ENCODE measurements around the gene TMEM60.
"Not testable (repeated sequence)": the region's sequence is repeated elsewhere in the genome, so short reads cannot be mapped to it uniquely, and the experiment has no call there.

Gene TMEM60

DNA sequence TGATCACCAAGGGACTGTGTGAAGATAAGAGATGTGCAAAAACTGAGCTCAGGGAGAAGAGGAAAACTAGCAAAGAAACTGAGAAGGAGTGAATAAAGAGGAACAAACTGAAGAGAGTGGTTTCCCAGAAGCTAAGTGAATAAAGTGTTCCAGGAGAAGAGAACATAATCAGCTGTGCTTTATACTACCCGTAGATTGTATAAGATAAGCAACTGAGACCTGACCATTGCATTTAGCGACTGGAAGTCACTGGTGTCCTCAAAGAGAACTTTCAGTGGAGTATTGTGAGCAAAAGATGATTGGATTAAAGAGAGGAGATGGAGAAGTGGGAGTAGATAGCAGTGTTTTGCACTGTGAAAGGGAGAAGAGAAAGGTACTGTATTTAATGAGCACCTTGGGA, 14.9 kb upstream of the TMEM60 start:
- Histone ChIP-seq H3K27ac (no peak overlapping the region), H3K4me3 (no peak overlapping the region)

DNA sequence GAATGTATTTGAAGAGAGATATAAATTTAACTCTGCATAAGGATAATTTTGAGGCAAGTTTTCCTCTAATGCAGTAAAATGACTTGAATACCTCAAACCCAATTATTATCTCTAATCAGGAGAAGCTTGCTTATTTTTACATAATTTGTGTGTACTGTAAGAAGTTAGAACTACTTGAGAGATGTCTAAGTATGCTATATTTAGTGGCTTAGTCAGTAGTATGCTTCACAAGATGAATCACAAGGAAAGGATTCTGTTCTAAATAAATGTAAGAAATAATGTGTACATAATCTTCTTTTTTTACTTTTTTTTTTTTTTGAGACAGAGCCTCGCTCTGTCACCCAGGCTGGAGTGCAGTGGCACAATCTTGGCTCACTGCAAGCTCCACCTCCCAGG, 14.1 kb upstream of the TMEM60 start:
- Histone ChIP-seq H3K27ac (no peak overlapping the region), H3K4me3 (no peak overlapping the region)

DNA sequence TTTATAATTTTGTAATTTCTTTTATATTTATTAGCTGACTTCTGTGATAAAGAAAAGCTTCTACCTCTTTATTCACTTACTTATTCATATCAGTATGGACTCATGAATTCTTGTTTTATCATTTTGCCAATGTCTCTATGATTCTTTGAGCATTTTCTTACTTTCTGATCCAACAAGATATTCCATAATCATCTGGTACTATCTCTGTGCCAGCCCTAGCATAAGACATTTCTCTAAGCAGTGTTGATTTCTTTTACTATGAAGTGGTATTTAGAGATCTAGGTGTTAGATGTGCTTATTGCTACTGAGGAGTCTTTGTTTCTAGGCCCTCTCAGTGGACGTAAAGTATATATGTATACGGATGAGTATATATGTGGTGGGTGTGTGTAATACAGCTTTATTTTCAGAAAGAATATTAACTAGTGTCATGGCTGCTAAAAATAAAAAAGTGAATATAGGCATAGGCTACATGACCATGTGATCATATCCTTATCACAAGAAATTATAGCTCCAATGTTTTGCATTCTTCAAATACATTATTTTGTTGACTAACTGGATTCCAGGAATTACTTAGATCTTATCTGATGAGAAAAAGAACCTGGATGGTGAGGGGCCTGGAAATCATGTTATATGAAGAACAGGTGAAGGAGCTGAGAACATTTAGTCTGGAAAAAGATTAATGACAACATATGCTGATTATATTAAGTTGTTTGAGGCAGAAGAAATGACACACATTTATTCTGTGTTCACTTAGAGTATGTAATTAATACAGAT, 13.5 kb upstream of the TMEM60 start:
- H3K4me3 ChIP-seq: no peak overlapping the region
- no peak overlapping the region for H3K27ac ChIP-seq

DNA sequence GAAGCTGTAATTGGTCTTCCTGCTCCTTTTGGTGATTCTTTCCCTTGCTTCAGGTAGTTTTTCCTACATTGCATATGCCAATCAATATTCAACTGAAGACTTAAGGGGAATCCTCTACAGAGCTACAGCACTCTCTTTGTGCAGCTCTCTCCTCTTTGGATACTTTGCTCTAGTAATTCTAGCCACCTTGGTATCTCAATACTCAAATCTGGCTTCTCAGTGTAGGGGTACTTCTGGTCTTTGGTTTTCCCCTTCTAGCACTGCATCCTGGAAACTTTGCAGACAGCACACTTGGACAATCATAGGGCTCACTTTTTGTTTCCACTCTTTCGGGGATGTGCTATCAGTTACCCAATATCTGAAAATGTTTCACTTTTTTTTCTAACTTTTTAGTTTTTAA, 10.3 kb upstream of the TMEM60 start:
- H3K27ac ChIP-seq: no peak overlapping the region
- H3K4me3 ChIP-seq: no peak overlapping the region

DNA sequence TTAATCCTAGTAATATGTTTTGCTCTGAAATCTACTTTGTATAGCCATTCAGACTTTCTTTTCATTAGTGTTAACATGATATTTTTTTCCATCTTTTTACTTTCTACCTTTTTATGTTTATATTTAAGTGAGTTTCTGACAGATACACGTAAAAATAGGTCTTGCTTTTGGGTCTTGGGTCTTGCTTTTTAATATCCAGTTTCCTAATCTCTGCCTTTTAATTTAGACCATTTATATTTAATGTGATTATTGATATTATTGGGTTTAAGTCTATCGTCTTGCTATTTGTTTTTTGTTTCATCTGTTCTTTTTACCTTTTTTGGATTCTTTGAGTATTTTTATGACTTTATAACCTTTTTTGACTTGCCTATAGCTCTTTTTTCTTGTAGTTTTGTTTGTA, 8.2 kb upstream of the TMEM60 start:
- H3K4me3 ChIP-seq: no peak overlapping the region
- H3K27ac ChIP-seq: no peak overlapping the region

DNA sequence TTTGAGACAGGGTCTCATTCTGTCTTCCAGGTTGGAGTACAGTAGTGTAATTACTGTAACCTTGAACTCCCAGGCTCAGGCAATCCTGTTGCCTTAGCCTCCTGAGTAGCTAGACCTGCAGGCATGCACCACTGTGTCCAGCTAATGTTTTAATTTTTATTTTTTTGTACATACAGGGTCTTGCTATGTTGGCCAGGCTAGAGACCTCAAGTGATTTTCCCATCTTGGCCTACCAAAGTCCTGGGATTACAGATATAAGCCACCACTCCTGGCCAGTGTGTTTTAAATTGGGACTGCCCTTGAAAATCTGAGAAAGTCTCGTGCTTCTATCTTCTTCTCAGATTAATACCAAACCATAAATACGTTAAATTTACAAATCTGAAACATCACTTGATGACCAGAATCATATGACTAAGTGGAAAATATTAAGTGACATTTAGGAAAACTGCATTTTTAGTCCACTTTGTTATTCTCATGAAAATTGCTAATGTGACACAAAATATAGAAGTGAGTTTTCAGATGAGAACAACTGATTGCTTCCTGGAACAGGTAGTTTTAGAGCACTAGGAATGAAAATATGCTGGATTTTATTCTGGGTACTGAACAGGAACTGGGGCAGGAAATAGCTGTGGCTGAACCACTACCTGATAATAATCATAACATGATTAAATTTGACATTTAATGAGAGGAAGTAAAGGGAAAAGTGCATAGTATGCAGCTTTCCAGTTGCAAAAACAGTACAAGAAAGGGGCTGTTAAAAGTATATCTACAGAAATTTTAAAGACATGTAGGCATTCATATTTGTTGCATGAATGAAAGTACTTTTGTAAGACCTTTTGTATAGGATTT, 4.5 kb upstream of the TMEM60 start:
- peak overlapping the region in 9 of 21 experiments; percentile 12 to 92 (median 43) for H3K27ac ChIP-seq
- H3K4me3 ChIP-seq: no peak overlapping the region

DNA sequence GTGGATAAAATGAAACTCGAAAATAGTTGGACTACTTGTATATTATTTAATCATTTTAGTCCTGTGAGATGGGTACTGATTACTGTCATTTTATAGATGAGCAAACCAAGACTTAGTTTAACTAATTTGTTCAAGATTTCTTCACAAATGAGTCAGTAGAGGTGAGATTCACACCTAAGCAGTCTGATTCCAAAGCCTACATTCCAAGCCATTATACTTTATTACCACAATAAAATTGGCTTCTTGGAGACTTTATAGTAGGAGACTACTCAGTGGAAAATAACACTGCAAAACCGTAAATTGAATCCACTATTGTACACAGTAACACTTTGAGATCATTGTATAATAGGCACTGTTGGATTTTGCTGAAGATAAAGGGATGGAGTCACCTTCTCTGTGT, 2.5 kb upstream of the TMEM60 start:
- Histone ChIP-seq H3K4me3 (no peak overlapping the region), H3K27ac (peak overlapping the region in 6 of 21 experiments; percentile 39 to 95 (median 80))

DNA sequence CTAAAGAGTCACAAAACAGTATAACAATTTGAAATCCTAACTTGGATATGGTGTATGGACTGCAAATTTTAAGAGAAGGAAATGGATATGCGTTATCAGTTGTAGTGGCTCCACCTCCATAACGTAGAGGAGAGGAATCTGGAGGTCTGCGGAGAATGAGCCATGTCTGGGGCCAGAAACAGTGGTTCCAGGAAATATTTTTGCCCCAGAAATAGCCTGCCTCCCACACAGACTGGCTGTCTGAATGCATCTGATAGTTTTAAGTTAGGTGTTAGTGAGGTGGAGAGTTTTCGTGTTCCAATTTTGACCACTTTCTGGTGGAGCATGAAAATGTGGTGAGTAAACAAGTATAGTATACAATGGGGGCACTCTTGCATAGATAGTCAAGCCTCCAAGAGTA, 1.9 kb upstream of the TMEM60 start:
- H3K4me3 ChIP-seq: peak overlapping the region in 5 of 7 experiments; percentile 80 to 97 (median 93)
- H3K27ac ChIP-seq: peak overlapping the region in 8 of 21 experiments; percentile 12 to 95 (median 88)

DNA sequence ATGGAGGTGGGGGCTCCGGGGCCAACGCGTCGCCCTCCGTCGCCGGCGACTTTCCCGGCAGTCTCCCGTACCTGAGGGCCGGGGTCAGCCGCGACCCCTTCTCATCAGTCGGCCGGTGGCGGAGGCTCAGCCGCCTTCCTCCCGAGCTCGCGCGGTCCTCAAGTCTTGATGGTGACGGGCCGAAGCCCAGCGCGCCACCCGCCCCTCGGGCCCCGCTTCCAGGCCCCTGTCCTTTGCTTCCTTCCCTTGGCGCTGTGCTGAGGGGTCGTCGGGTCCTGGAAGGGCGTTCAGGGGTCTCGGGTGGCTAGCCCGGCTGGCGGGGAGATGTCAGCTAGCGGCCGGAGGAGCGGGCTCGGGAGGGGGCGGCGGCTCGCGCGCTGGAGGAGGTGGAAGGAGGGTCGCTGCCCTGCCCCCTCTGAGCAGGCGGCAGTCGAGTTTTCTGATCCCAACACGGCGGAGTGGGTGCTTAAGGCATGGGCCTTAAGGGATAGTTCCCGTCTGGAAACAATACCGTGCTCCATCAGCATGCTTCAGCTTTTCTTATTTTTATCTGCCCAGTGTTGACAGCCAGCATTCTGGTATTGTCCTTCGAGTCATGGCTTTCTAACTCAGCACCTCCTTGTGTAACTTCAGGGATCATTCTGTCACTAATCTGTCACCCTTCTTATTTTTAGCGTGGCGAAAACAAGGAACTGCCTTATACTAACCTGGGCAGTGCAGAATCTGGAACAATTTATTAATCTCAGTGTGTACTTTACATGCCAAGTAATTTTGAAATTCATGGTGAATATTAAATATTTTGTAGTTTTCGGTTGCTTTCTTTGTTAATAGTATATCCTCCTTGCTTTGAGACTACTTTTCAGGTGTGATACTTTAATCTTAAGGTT, 1.1 kb upstream of the TMEM60 start:
- Histone ChIP-seq H3K4me3 (peak overlapping the region; percentile 66 to 98 (median 93)), H3K27ac (peak overlapping the region; percentile 71 to 95 (median 90))

DNA sequence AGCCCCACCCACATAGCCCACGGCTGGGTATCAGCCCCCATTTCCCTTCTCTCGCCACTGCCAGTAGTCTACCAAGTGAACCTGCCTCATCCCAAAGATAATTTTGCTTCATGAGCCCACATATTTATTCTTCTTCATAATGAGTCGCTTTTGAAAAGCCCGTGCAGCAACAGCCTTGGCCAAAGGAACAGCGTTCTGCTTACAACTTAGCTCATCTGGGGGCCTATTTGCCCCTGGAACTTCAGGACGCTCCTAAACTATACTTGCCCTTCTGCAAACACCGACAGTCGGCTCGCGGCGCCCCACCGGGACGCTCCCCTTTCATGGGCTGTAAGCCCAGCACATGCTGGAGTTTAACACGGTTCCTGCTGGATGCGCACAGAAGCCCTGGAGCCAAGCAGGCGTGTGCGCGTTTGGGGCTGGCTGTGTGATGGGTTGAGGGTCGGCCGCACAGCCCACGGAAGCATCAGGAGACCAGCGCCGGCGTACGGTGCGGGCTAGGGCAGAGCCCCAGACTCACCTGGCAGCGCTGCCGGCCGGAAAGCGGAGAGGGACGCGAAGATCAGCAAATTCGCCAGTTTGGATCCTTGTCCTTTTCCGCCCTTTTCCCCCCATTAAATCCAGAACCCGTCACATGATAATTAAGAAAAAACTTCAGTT, 370 bp downstream of the TMEM60 start:
- H3K4me3 ChIP-seq: peak overlapping the region; percentile 66 to 98 (median 93)
- H3K27ac ChIP-seq: peak overlapping the region; percentile 22 to 95 (median 89)

DNA sequence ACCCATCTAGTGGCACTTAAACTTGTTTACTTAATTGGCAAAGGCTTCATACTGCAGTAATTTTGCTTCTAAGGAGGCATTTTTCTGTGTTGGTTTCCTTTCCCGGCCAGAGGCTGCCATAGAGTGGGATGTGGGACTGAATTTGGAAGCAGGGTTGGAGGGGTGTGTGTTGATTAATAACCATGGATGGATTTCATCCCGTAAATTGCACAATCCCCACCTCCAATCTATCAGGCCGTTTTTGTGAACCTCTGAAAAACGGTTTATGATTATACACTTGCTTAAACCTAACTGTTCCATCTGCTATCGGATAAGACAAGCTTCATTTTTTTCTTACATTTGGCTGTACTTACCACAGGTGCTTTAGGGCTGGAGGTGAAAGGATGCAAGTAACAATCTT, 1.3 kb downstream of the TMEM60 start:
- H3K27ac ChIP-seq: peak overlapping the region in 4 of 21 experiments; percentile 47 to 95 (median 88)
- H3K4me3 ChIP-seq: peak overlapping the region in 6 of 7 experiments; percentile 66 to 98 (median 94)

DNA sequence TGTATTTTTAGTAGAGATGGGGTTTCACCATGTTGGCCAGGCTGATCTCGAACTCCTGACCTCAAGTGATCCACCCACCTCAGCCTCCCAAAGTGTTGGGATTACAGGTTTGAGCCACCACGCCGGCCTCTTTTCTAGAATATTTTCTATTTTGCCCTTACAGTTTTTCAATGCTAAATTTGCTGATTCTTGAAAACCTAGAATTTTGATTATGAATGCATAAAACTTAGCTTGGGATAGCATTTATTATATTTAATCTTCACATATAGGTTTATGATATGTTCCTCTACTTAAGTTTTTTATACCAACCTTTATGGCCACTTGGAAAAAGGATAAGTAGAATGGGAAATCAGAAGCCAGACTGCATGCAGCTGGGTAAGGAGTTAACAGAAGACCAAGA, 2.1 kb downstream of the TMEM60 start:
- Histone ChIP-seq H3K27ac (no peak overlapping the region), H3K4me3 (no peak overlapping the region)

DNA sequence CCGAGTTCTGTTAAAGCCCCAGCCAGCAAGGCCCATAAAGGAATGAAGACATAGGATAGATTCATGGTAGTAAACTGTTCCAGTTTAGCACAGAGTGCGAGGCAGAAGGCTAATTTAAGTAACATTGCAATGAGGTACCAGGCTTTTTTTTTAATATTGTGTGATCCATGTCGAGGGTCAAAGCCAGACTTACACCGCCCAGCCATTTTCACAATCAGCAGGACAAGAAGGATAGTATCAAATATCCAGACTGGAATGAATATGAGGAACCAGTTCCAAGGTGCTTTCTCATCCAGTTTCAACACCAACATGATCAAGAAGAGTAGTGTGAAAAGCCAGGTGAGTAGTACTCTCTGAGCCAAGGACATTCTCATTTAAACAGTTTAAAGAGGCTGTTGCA, 4.2 kb downstream of the TMEM60 start:
- H3K4me3 ChIP-seq: no peak overlapping the region
- no peak overlapping the region for H3K27ac ChIP-seq

DNA sequence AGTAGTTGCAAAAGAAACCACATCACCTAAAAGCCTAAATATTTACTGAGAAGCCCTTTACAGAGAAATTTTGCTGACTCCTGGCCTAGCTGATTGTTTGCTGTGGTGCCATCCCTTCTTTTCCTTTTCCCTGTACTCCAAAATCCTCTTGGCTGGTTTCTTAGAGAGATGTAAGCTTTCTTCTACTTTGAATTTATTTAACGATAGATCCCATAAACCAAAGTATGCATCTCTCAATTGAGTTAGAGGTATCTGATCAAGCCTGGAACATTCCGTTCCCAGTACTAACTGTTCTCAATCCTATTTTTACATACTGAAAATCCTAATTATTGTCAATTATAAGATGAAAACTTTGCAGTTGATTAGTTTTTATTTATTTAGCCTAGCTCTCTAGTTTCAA, 6.3 kb downstream of the TMEM60 start:
- Histone ChIP-seq H3K4me3 (no peak overlapping the region), H3K27ac (no peak overlapping the region)

DNA sequence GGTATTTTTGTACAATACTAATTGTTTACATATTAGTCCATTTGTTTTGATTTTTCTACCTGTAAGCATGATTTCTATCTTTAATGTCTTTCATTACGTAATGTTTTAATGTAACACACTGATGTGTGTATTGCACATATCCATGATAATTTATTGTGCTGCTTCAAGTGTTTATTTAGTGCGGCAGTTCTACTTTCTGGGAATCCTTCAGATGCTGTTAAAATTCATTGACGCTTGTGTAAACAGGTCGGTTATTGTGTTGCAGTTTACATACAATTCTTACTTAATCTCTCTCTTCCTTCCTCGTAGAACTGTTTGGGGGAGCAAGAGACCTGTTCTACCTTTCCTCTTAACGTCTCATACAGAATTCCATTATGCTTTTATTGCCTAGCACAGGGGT, 6.9 kb downstream of the TMEM60 start:
- Histone ChIP-seq H3K4me3 (no peak overlapping the region), H3K27ac (no peak overlapping the region)

DNA sequence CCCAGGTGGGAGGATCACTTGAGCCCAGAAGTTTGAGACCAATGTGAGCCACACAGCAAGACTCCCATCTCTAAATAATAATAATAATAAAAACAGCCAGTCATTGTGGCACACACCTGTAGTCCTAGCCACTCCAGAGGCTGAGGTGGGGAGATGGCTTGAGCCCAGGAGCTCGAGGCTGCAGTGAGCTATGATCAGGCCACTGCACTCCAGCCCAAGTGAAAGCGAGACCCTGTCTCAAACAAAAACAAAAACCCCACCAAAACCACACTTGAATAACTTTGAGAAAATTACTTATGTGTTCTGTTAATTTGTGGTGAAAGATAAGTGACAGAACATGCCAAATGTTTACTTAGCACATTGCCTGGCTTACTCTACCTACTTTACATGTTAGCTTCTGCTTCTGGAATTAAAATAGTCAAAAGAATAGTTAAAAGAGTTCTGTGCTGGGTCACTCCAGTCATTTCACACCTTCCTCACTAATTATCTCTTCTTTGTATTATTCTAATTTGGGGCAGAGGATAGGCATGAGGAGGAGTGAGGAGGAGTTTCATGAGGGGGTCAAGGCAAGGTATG, 9.8 kb downstream of the TMEM60 start:
- no peak overlapping the region for H3K27ac ChIP-seq
- H3K4me3 ChIP-seq: no peak overlapping the region

DNA sequence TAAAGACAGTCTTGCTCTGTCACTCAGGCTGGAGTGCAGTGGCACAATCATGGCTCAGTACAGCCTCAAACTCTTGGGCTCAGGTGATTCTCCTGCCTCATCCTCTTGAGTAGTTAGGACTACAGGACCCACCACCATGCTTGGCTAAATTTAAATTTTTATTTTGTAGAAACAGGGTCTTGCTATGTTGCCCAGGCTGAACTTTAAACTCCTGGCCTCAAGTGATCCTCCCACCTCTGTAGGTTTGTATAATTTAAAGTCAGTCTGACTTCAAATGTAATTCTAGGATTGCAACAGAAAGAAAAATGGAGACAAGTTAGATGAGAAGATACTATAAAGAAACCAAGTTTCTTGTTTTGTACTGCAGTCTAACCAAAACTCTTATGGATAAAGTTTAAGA, 11.5 kb downstream of the TMEM60 start:
- Histone ChIP-seq H3K4me3 (no peak overlapping the region), H3K27ac (no peak overlapping the region)

DNA sequence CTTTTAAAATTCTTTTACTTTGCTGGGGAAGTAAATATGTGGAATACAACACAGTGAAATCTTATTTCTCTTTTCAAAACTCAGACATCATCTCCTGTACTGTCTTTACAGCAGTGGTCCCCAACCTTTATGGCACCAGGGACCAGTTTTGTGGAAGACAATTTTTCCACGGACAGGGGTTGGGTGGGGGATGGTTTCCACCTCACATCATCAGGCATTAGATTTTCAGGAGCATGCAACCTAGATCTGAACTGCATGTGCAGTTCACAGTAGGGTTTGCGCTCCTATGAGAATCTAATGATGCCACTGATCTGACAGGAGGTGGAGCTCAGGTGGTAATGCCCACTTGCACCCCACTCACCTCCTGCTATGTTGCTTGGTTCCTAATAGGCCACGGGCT, 12.2 kb downstream of the TMEM60 start:
- H3K4me3 ChIP-seq: no peak overlapping the region
- no peak overlapping the region for H3K27ac ChIP-seq

DNA sequence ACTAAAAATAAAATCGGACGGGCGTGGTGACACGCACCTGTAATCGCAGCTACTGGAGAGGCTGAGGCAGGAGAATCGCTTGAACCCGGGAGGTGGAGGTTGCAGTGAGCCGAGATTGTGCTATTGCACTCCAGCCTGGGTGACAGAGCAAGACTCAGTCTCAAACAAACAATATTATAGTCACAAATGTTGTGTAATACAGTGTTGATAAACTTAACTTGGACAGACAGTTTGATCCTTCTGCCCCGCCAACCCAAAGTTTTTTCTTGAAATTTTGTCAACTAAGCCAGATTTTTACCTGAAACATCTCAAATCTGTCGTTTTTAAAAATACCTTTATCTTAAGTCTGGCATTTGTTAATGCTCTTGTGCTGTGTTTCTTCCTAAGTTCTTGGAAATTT, 13.8 kb downstream of the TMEM60 start:
- H3K27ac ChIP-seq, H3K4me3 ChIP-seq: not testable (repeated sequence)
